IMR-90 (cell line): Measurements from ENCODE around the gene L3MBTL3. TPM values are rescaled to one million over a fixed set of nuclear protein-coding genes. Genes with fewer than 3 reads are reported as not detected.

Experiments
- ATAC-seq: fragments of 200-7000 bp; cut with Tn5 transposase; 2 replicates; pipeline ENCODE4 v1.9.1; 2020; ENCODE audit warnings: low read depth, mild to moderate bottlenecking, moderate library complexity
- BruUV-seq: library from RNA; stranded (reverse); fragments of 400-500 nt; replicated peaks from 2 replicates; lab custom pipeline; 2021; lab: Mats Ljungman, UMichigan
- CTCF ChIA-PET: fragments of 300-600 bp; formaldehyde crosslinking; extraction: SDS; loops from one replicate; lab custom pipeline; 2021; ENCODE audit warnings: antibody characterized with exemption; lab: Yijun Ruan, JAX
- POLR2A ChIA-PET: fragments of 300-600 bp; sonication (Branson Sonifier 250); formaldehyde crosslinking; loops from one replicate; lab custom pipeline; 2022; ENCODE audit warnings: antibody characterized with exemption; ENCODE audit not compliant: unreplicated experiment; lab: Charles Lee
- DNase-seq: peaks from one replicate; pipeline ENCODE4 v3.0.0; 2013
- H2AFZ ChIP-seq: replicated peaks from 2 replicates; pipeline ENCODE3; 2013; ENCODE audit warnings: low read length, mild to moderate bottlenecking; ENCODE audit not compliant: poor library complexity
- H2AK5ac ChIP-seq: 2 replicates; pipeline ENCODE4 v1.6.1; 2013; ENCODE audit warnings: low read depth, low read length, inconsistent platforms
- H2AK9ac ChIP-seq: replicated peaks from 2 replicates; pipeline ENCODE3; 2013; ENCODE audit warnings: mild to moderate bottlenecking, low read depth, low read length, moderate library complexity; ENCODE audit not compliant: poor library complexity
- H2BK120ac ChIP-seq: 2 replicates; pipeline ENCODE4 v1.6.1; 2013; ENCODE audit warnings: low read depth, low read length, inconsistent platforms
- H2BK15ac ChIP-seq: 3 replicates; pipeline ENCODE4 v1.6.1; 2013; ENCODE audit warnings: low read depth, low read length, inconsistent platforms
- H2BK20ac ChIP-seq: 2 replicates; pipeline ENCODE4 v1.6.1; 2013; ENCODE audit warnings: low read depth, mild to moderate bottlenecking, inconsistent platforms, low read length, moderate library complexity
- H2BK5ac ChIP-seq: 2 replicates; pipeline ENCODE4 v1.6.1; 2013; ENCODE audit warnings: mild to moderate bottlenecking, low read depth, low read length, inconsistent platforms; ENCODE audit not compliant: poor library complexity, severe bottlenecking
- H3K14ac ChIP-seq: replicated peaks from 2 replicates; pipeline ENCODE4 v1.6.1; 2013; ENCODE audit warnings: low read depth, low read length, inconsistent platforms
- H3K18ac ChIP-seq: 2 replicates; pipeline ENCODE4 v1.6.1; 2013; ENCODE audit warnings: low read depth, low read length, control low read depth
- H3K23ac ChIP-seq: 2 replicates; pipeline ENCODE4 v1.6.1; 2013; ENCODE audit warnings: low read depth, low read length, inconsistent platforms
- H3K27ac ChIP-seq: 2 replicates; pipeline ENCODE4 v1.5.1; 2013; ENCODE audit warnings: mild to moderate bottlenecking, control low read depth, low read length; ENCODE audit not compliant: insufficient read depth
- H3K27me3 ChIP-seq: 2 replicates; pipeline ENCODE4 v1.6.1; 2013; ENCODE audit warnings: low read length; ENCODE audit not compliant: control insufficient read depth, insufficient read depth
- H3K36me3 ChIP-seq: 2 replicates; pipeline ENCODE4 v1.6.1; 2013; ENCODE audit warnings: low read length, mixed read lengths; ENCODE audit not compliant: control insufficient read depth, insufficient read depth
- H3K4ac ChIP-seq: 2 replicates; pipeline ENCODE4 v1.6.1; 2013; ENCODE audit warnings: low read depth, low read length, inconsistent platforms
- H3K4me1 ChIP-seq: 2 replicates; pipeline ENCODE4 v1.6.1; 2013; ENCODE audit warnings: low read length, mixed read lengths; ENCODE audit not compliant: control insufficient read depth, insufficient read depth
- H3K4me2 ChIP-seq: 2 replicates; pipeline ENCODE4 v1.6.1; 2013; ENCODE audit warnings: low read depth, mild to moderate bottlenecking, control low read depth, low read length, moderate library complexity
- H3K4me3 ChIP-seq: 2 replicates; pipeline ENCODE4 v1.5.1; 2013; ENCODE audit warnings: low read depth, mild to moderate bottlenecking, control low read depth, low read length, moderate library complexity; ENCODE audit not compliant: insufficient read depth
- H3K56ac ChIP-seq: 2 replicates; pipeline ENCODE4 v1.6.1; 2013; ENCODE audit warnings: low read length, inconsistent platforms; ENCODE audit not compliant: insufficient read depth; ENCODE audit errors: extremely low read depth
- H3K79me1 ChIP-seq, 2 experiments: 2 replicates each; pipeline ENCODE4 v1.6.1; 2013; ENCODE audit warnings: low read length in 2 of 2, inconsistent platforms in 1 of 2, low read depth in 1 of 2
- H3K9ac ChIP-seq: 2 replicates; pipeline ENCODE4 v1.6.1; 2013; ENCODE audit warnings: low read depth, low read length, control low read depth
- H3K9me1 ChIP-seq: 2 replicates; pipeline ENCODE4 v1.6.1; 2013; ENCODE audit warnings: low read length, inconsistent platforms; ENCODE audit not compliant: insufficient read depth
- H3K9me3 ChIP-seq: 2 replicates; pipeline ENCODE4 v1.6.1; 2013; ENCODE audit warnings: low read length; ENCODE audit not compliant: control insufficient read depth, insufficient read depth
- H4K20me1 ChIP-seq: 2 replicates; pipeline ENCODE4 v1.6.1; 2013; ENCODE audit warnings: low read length, inconsistent platforms; ENCODE audit not compliant: insufficient read depth
- H4K5ac ChIP-seq: 2 replicates; pipeline ENCODE4 v1.6.1; 2013; ENCODE audit warnings: mild to moderate bottlenecking, low read depth, low read length, control low read depth
- H4K8ac ChIP-seq, 2 experiments: 2 replicates each; pipeline ENCODE4 v1.6.1; 2013; ENCODE audit warnings: low read depth in 2 of 2, low read length in 2 of 2, control low read depth in 1 of 2, inconsistent platforms in 1 of 2
- H4K91ac ChIP-seq: 2 replicates; pipeline ENCODE4 v1.6.1; 2013; ENCODE audit warnings: low read depth, low read length, inconsistent platforms; ENCODE audit not compliant: insufficient read depth
- CHD1 ChIP-seq: IDR thresholded peaks from 2 replicates; pipeline ENCODE4 v1.6.1; 2012; ENCODE audit warnings: low read depth, low read length, improper control_type of control experiment
- CTCF ChIP-seq: conservative IDR thresholded peaks from 2 replicates; pipeline ENCODE4 v1.5.1; 2012; ENCODE audit warnings: mild to moderate bottlenecking, low read depth, low read length, improper control_type of control experiment
- SMC3 ChIP-seq: fragments of 150-350 bp; IDR thresholded peaks from 2 replicates; pipeline ENCODE4 v1.6.1; 2016; ENCODE audit warnings: low read depth, mild to moderate bottlenecking, antibody characterized with exemption, low read length, moderate library complexity
- WGBS, 2 experiments: methylation state at CpG; one replicate each; pipeline versions ENCODE4 v1.1.5 to v1.1.7; 2013; ENCODE audit warnings: missing lambda C conversion rate in 2 of 2; ENCODE audit not compliant: insufficient read length in 1 of 2; ENCODE audit errors: extremely low coverage in 2 of 2; 5-methylcytosine and 5-hydroxymethylcytosine counted together
- dilution Hi-C: fragments of 300-500 bp; cut with HindIII; formaldehyde crosslinking; loops from one replicate; pipeline ENCODE4 v1.14.3; 2018; ENCODE audit warnings: low sequenced_read_pairs; ENCODE audit not compliant: unreplicated experiment
- in situ Hi-C: fragments of 300-500 bp; cut with MboI; formaldehyde crosslinking; loops from 3 replicates; pipeline ENCODE4 v1.14.3; 2019; ENCODE audit warnings: low sequenced_read_pairs, inconsistent platforms, mixed read lengths
- intact Hi-C: fragments of 100-400 bp; cut with micrococcal nuclease; formaldehyde crosslinking; loops from 2 replicates; pipeline ENCODE4 v1.10.0; 2022
- polyA plus RNA-seq, 3 experiments: library from polyadenylated mRNA; depleted of rRNA; stranded (reverse); fragments of >200 nt; gene quantifications; 2 replicates each; pipeline ENCODE4 v1.2.3, GENCODE V29; 2012; ENCODE audit warnings: low replicate concordance in 1 of 3
- total RNA-seq: library from RNA; depleted of rRNA; stranded (reverse); fragments of >200 nt; gene quantifications from 2 replicates; pipeline ENCODE4 v1.2.3, GENCODE V29; 2012
- TF ChIP-seq, protein P1 (sequence below): fragments of 150-350 bp; IDR thresholded peaks from 2 replicates; pipeline ENCODE4 v1.6.1; 2017; ENCODE audit warnings: mild to moderate bottlenecking, antibody characterized with exemption, low read length, low read depth

L3MBTL3 gene
- total and polyA plus RNA-seq, 2 of the 4 experiments (the other 2 are of a cell fraction): 7.2 to 10.9 TPM

DNA sequence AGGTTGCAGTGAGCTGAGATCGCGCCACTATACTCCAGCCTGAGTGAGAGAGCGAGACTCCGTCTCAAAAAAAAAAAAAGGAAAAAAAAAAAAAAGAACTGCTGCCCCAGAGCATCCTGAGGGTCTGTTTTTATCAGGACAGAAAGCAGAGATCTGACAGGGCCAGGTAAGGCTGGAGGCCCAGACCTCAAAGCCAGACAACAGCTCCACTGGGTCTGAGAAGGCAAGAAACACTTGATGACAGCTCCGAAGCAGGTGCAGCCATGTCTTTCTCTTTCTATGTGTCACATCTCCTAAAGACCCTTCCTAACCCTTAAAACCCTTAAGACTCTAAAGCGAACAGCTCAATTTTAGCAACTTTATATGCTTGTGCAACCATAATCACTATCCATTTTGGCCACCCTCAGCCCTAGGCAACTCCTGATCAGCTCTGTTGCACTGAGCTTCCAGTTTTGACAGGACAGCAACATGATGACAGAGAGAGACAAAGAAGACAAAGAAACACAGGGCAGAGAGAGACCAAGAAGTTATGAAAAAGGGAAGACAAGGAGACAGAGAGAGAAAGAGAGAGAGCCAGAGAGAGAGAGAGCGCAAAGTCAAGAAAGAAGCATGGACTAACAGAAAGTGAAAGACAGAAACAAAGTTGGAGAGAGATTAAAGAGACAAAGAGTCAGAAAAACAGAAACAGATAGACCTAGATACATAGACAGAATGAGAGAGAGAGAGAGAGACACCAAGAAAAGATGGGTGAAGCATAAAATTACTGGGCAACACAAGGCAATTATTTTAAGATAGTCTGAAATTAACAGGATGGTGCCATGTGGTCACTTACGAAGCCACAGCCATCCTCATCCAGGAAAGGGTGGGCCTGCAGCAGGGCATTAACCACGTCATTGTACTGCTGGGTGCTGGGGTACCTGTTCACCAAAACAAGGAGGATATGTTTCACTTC, 165.2 kb downstream of the L3MBTL3 start:
- Histone ChIP-seq H3K4me3 (no peak overlapping the region), H3K56ac (no peak overlapping the region), H2BK15ac (no peak overlapping the region), H3K9me3 (no peaks in the 10 kb centered on the region), H2BK120ac (no peak overlapping the region), H3K4me1 (peaks cover 2% of the 10 kb centered on the region; the same call in 1 of the 2 replicates), H2BK20ac (no peak overlapping the region), H2AK9ac (no peak overlapping the region), H3K36me3 (no peaks in the 10 kb centered on the region), H3K4ac (no peak overlapping the region), H2BK5ac (no peak overlapping the region), H3K9me1 (no peaks in the 10 kb centered on the region), H2AK5ac (no peak overlapping the region), H3K23ac (no peak overlapping the region), H3K18ac (no peak overlapping the region), H3K27me3 (no peaks in the 10 kb centered on the region), H4K20me1 (no peaks in the 10 kb centered on the region), H3K4me2 (no peak overlapping the region), H2AFZ (no peak overlapping the region), H3K14ac (no peak overlapping the region), H3K79me1 (no peaks in the 10 kb centered on the region), H4K91ac (no peak overlapping the region), H4K5ac (no peak overlapping the region), H3K27ac (no peak overlapping the region), H3K9ac (no peak overlapping the region), H4K8ac (no peak overlapping the region)
- CTCF ChIA-PET: no interaction called here
- TF ChIP-seq SMC3: no peak
- TF ChIP-seq, protein P1, sequence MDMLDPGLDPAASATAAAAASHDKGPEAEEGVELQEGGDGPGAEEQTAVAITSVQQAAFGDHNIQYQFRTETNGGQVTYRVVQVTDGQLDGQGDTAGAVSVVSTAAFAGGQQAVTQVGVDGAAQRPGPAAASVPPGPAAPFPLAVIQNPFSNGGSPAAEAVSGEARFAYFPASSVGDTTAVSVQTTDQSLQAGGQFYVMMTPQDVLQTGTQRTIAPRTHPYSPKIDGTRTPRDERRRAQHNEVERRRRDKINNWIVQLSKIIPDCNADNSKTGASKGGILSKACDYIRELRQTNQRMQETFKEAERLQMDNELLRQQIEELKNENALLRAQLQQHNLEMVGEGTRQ: no peak
- no peak for TF ChIP-seq CTCF
- no peak for TF ChIP-seq CHD1
- POLR2A ChIA-PET: no interaction called here
- in situ Hi-C loops: no loop called here
- no TSS peak for BruUV-seq
- DNase-seq (no peak), ATAC-seq (no peak)
- dilution Hi-C loops: no loop called here
- WGBS, 2 experiments: 100% methylated on average over 3 of the region's 9 CpGs; no CpG with 5 or more reads in 1 of the 2 experiments
- intact Hi-C loops: no loop called here
